H9 (cell line): ENCODE measurements around the gene GATA2. TPM values are rescaled to one million over a fixed set of nuclear protein-coding genes. Genes with fewer than 3 reads are reported as not detected.

Source experiments
- DNase-seq: peaks from one replicate; pipeline ENCODE4 v3.0.0-alpha.2; 2017
- H2AFZ ChIP-seq: one replicate; pipeline ENCODE4 v1.6.1; 2013; ENCODE audit warnings: mild to moderate bottlenecking, low read length, control low read depth, moderate library complexity
- H2AK5ac ChIP-seq: 2 replicates; pipeline ENCODE4 v1.6.1; 2013; ENCODE audit warnings: low read length, control low read depth, mixed read lengths; ENCODE audit not compliant: insufficient read length
- H2BK120ac ChIP-seq: one replicate; pipeline ENCODE4 v1.6.1; 2013; ENCODE audit warnings: low read depth, mild to moderate bottlenecking, low read length, control low read depth, inconsistent platforms; ENCODE audit not compliant: poor library complexity, severe bottlenecking
- H2BK12ac ChIP-seq: 2 replicates; pipeline ENCODE4 v1.6.1; 2013; ENCODE audit warnings: low read length, control low read depth, mixed read lengths, low read depth; ENCODE audit not compliant: insufficient read length
- H2BK15ac ChIP-seq: 2 replicates; pipeline ENCODE4 v1.6.1; 2013; ENCODE audit warnings: low read depth, low read length, control low read depth
- H2BK20ac ChIP-seq: one replicate; pipeline ENCODE4 v1.6.1; 2013; ENCODE audit warnings: low read depth, mild to moderate bottlenecking, low read length, control low read depth, inconsistent platforms; ENCODE audit not compliant: poor library complexity, severe bottlenecking
- H2BK5ac ChIP-seq: 2 replicates; pipeline ENCODE4 v1.6.1; 2013; ENCODE audit warnings: low read length, control low read depth, mixed read lengths; ENCODE audit not compliant: insufficient read length
- H3K14ac ChIP-seq: 2 replicates; pipeline ENCODE4 v1.6.1; 2013; ENCODE audit warnings: low read length, control low read depth; ENCODE audit not compliant: insufficient read depth
- H3K18ac ChIP-seq: 2 replicates; pipeline ENCODE4 v1.6.1; 2013; ENCODE audit warnings: low read depth, mild to moderate bottlenecking, mixed read lengths, low read length, control low read depth; ENCODE audit not compliant: insufficient read length
- H3K23ac ChIP-seq: 2 replicates; pipeline ENCODE4 v1.6.1; 2013; ENCODE audit warnings: low read length, control low read depth, mixed read lengths, low read depth; ENCODE audit not compliant: insufficient read length
- H3K23me2 ChIP-seq: 2 replicates; pipeline ENCODE4 v1.6.1; 2013; ENCODE audit warnings: low read depth, mild to moderate bottlenecking, mixed read lengths, low read length, control low read depth; ENCODE audit not compliant: insufficient read length, poor library complexity, severe bottlenecking
- H3K27ac ChIP-seq: 2 replicates; pipeline ENCODE4 v1.5.1; 2013; ENCODE audit warnings: low read length, control low read depth, mixed read lengths, low read depth; ENCODE audit not compliant: insufficient read length
- H3K27me3 ChIP-seq: 2 replicates; pipeline ENCODE4 v1.6.1; 2013; ENCODE audit warnings: low read length, control low read depth, inconsistent platforms; ENCODE audit not compliant: insufficient read depth
- H3K4ac ChIP-seq: 2 replicates; pipeline ENCODE4 v1.6.1; 2013; ENCODE audit warnings: low read depth, mild to moderate bottlenecking, control low read depth, inconsistent platforms, low read length, moderate library complexity
- H3K4me1 ChIP-seq: 2 replicates; pipeline ENCODE4 v1.6.1; 2013; ENCODE audit warnings: low read length, control low read depth, inconsistent platforms; ENCODE audit not compliant: insufficient read depth
- H3K4me2 ChIP-seq: 2 replicates; pipeline ENCODE4 v1.6.1; 2013; ENCODE audit warnings: low read length, control low read depth, mixed read lengths; ENCODE audit not compliant: insufficient read length, insufficient read depth
- H3K56ac ChIP-seq: 2 replicates; pipeline ENCODE4 v1.6.1; 2013; ENCODE audit warnings: low read depth, mild to moderate bottlenecking, mixed read lengths, low read length, control low read depth; ENCODE audit not compliant: insufficient read length
- H3K79me1 ChIP-seq: 2 replicates; pipeline ENCODE4 v1.6.1; 2013; ENCODE audit warnings: low read depth, mild to moderate bottlenecking, moderate library complexity, low read length, control low read depth, inconsistent platforms; ENCODE audit not compliant: insufficient read depth, poor library complexity, severe bottlenecking
- H3K79me2 ChIP-seq: 2 replicates; pipeline ENCODE4 v1.6.1; 2013; ENCODE audit warnings: low read length, control low read depth, inconsistent platforms; ENCODE audit not compliant: insufficient read depth
- H3K9ac ChIP-seq: 2 replicates; pipeline ENCODE4 v1.6.1; 2013; ENCODE audit warnings: low read length, control low read depth, mixed read lengths; ENCODE audit not compliant: insufficient read length; ENCODE audit errors: extremely low read depth
- H3K9me3 ChIP-seq: one replicate; pipeline ENCODE4 v1.6.1; 2013; ENCODE audit warnings: low read depth, low read length, inconsistent platforms; ENCODE audit not compliant: control insufficient read depth
- H3T11ph ChIP-seq: one replicate; pipeline ENCODE4 v1.6.1; 2013; ENCODE audit warnings: mild to moderate bottlenecking, low read length, control low read depth, inconsistent platforms
- H4K20me1 ChIP-seq: one replicate; pipeline ENCODE4 v1.6.1; 2013; ENCODE audit not compliant: control insufficient read depth, insufficient read length, insufficient read depth
- H4K5ac ChIP-seq: 2 replicates; pipeline ENCODE4 v1.6.1; 2013; ENCODE audit warnings: low read depth, mild to moderate bottlenecking, mixed read lengths, low read length, control low read depth; ENCODE audit not compliant: insufficient read length
- H4K8ac ChIP-seq: replicated peaks from 2 replicates; pipeline ENCODE4 v1.6.1; 2013; ENCODE audit warnings: low read length, control low read depth, mixed read lengths, low read depth; ENCODE audit not compliant: insufficient read length
- H4K91ac ChIP-seq: 2 replicates; pipeline ENCODE4 v1.6.1; 2013; ENCODE audit warnings: low read depth, mild to moderate bottlenecking, moderate library complexity, mixed read lengths, low read length, control low read depth; ENCODE audit not compliant: insufficient read length
- H3K27ac Mint-ChIP-seq, 3 experiments: 2 replicates in 2 of 3; 3 replicates in 1 of 3; pipeline ENCODE4 v1.8.0; 2020 to 2021; ENCODE audit warnings: mixed read lengths in 3 of 3, mild to moderate bottlenecking in 1 of 3, moderate library complexity in 1 of 3
- H3K27me3 Mint-ChIP-seq: 2 replicates; pipeline ENCODE4 v1.8.0; 2021; ENCODE audit warnings: low read depth, mild to moderate bottlenecking, moderate library complexity, mixed read lengths
- H3K36me3 Mint-ChIP-seq, 3 experiments: 2 replicates in 2 of 3; 3 replicates in 1 of 3; pipeline ENCODE4 v1.8.0; 2020 to 2021; ENCODE audit warnings: low read depth in 3 of 3, mixed read lengths in 3 of 3; ENCODE audit not compliant: insufficient read depth in 1 of 3
- H3K4me1 Mint-ChIP-seq, 2 experiments: 2 replicates each; pipeline ENCODE4 v1.8.0; 2020; ENCODE audit warnings: mixed read lengths in 2 of 2
- H3K4me3 Mint-ChIP-seq, 2 experiments: 2 replicates in 1 of 2; 3 replicates in 1 of 2; pipeline ENCODE4 v1.8.0; 2020 to 2021; ENCODE audit warnings: mild to moderate bottlenecking in 2 of 2, mixed read lengths in 2 of 2, moderate library complexity in 1 of 2
- H3K9me3 Mint-ChIP-seq, 2 experiments: 2 replicates in 1 of 2; 3 replicates in 1 of 2; pipeline ENCODE4 v1.8.0; 2020; ENCODE audit warnings: mild to moderate bottlenecking in 2 of 2, mixed read lengths in 2 of 2, moderate library complexity in 1 of 2
- WGBS: extraction: QIAGEN DNeasy Blood & Tissue Kit; methylation state at CpG from one replicate; pipeline ENCODE4 v1.1.7; 2013; ENCODE audit warnings: missing lambda C conversion rate, low lambda C conversion rate, mixed read lengths; ENCODE audit not compliant: insufficient read length; ENCODE audit errors: extremely low coverage; 5-methylcytosine and 5-hydroxymethylcytosine counted together
- total RNA-seq: library from RNA; stranded (reverse); gene quantifications from 2 replicates; pipeline ENCODE4 v1.2.1, GENCODE V29; 2021
- TF ChIP-seq, protein P1 (sequence below): fragments of 200-600 bp; sonication (generic); conservative IDR thresholded peaks from 3 replicates; pipeline ENCODE4 v1.8.0; 2021; ENCODE audit warnings: antibody characterized with exemption, mild to moderate bottlenecking

Gene GATA2
- total RNA-seq, 1 experiment from 2014 or later = 1.9 TPM

DNA sequence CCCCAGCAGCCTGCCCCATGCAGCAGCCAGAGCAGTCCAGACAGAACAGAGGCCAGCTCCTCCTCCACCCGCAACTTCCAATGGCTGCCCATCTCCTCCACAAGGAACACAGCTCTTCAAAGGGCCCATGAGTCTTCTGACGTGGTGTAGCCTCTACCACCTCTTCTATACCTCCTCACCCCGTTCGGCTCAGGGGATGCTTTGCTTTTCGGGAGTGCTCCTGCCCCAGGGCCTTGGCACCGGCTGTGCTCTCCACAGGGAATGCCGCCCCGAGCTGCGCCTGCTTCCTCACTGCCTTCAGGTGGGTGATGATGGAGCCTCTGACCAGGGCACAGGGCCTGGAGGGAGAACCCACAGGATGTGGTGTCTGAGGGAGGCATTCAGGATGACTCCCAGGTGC is 40.9 kb downstream of the GATA2 start:
- Histone ChIP-seq H3K18ac (no peak overlapping the region), H4K20me1 (no peaks in the 10 kb centered on the region), H3K23ac (no peak overlapping the region), H3K4ac (no peak overlapping the region), H2AK5ac (no peak overlapping the region), H2BK12ac (no peak overlapping the region), H3K79me2 (no peaks in the 10 kb centered on the region), H4K5ac (no peak overlapping the region), H3K4me1 (no peaks in the 10 kb centered on the region), H3K9ac (no peak overlapping the region), H3K56ac (no peak overlapping the region), H3K27ac (no peak overlapping the region), H3K23me2 (no peaks in the 10 kb centered on the region), H4K91ac (no peak overlapping the region), H2BK120ac (no peak overlapping the region), H3T11ph (no peak overlapping the region), H3K27me3 (no peaks in the 10 kb centered on the region; the same call in 1 of the 2 replicates), H3K9me3 (no peaks in the 10 kb centered on the region), H3K79me1 (no peaks in the 10 kb centered on the region), H3K4me2 (no peak overlapping the region), H2BK15ac (no peak overlapping the region), H2AFZ (no peak overlapping the region), H2BK20ac (no peak overlapping the region), H3K14ac (no peak overlapping the region), H4K8ac (no peak overlapping the region), H2BK5ac (no peak overlapping the region)
- no CpG with 5 or more reads among the region's 9 CpGs for WGBS
- TF ChIP-seq, protein P1, sequence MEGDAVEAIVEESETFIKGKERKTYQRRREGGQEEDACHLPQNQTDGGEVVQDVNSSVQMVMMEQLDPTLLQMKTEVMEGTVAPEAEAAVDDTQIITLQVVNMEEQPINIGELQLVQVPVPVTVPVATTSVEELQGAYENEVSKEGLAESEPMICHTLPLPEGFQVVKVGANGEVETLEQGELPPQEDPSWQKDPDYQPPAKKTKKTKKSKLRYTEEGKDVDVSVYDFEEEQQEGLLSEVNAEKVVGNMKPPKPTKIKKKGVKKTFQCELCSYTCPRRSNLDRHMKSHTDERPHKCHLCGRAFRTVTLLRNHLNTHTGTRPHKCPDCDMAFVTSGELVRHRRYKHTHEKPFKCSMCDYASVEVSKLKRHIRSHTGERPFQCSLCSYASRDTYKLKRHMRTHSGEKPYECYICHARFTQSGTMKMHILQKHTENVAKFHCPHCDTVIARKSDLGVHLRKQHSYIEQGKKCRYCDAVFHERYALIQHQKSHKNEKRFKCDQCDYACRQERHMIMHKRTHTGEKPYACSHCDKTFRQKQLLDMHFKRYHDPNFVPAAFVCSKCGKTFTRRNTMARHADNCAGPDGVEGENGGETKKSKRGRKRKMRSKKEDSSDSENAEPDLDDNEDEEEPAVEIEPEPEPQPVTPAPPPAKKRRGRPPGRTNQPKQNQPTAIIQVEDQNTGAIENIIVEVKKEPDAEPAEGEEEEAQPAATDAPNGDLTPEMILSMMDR = no peak
- Mint-ChIP-seq H3K9me3 (peaks cover 0 to 2% of the 10 kb centered on the region in 2 experiments; a peak in 2 of 5 replicates), H3K27ac (no peak overlapping the region), H3K27me3 (peaks cover 88% of the 10 kb centered on the region), H3K36me3 (no peaks in the 10 kb centered on the region; a peak in 1 of 7 replicates), H3K4me1 (peaks cover 5 to 7% of the 10 kb centered on the region in 2 experiments), H3K4me3 (no peak overlapping the region)
- no peak for DNase-seq
